WI38 (cell line): ENCODE data around the gene IL36B.
"Not testable (repeated sequence)": the region's sequence is repeated elsewhere in the genome, so short reads cannot be mapped to it uniquely, and the experiment has no call there.

ENCODE experiments used
- H3K4me3 ChIP-seq: 2 replicates; pipeline ENCODE4 v1.5.1; 2011; ENCODE audit warnings: low read depth, mild to moderate bottlenecking, control low read depth, low read length
- CTCF ChIP-seq: IDR thresholded peaks from 2 replicates; pipeline ENCODE4 v1.5.1; 2012; ENCODE audit warnings: low read depth, mild to moderate bottlenecking, control low read depth, low read length

The IL36B gene

GRCh38 chr2:113052396-113052917 is at the start of gene IL36B:
IL36B (minus strand) TSS chr2:113052867.
- no peak within 1 kb of the TSS for H3K4me3 ChIP-seq
- TF ChIP-seq CTCF = no peak

GRCh38 chr2:113102133-113102532 is 49.5 kb upstream of the IL36B start:
- no peak for TF ChIP-seq CTCF

GRCh38 chr2:113098532-113098931 is 45.9 kb upstream of the IL36B start:
- H3K4me3 ChIP-seq = no peak overlapping the region
- no peak for TF ChIP-seq CTCF

More at GRCh38 chr2:113102133-113102532, 49.5 kb upstream of the IL36B start:
- no peak overlapping the region for H3K4me3 ChIP-seq

- no peak for TF ChIP-seq CTCF
- H3K4me3 ChIP-seq = no peak overlapping the region
Observed at GRCh38 chr2:113098041-113098440, 45.4 kb upstream of the IL36B start.

GRCh38 chr2:113096842-113097618 is 44.4 kb upstream of the IL36B start:
- H3K4me3 ChIP-seq = not testable (repeated sequence)

GRCh38 chr2:113096306-113096705 is 43.6 kb upstream of the IL36B start:
- not testable (repeated sequence) for H3K4me3 ChIP-seq

GRCh38 chr2:113093613-113093977 is 40.9 kb upstream of the IL36B start:
- no peak for TF ChIP-seq CTCF
- H3K4me3 ChIP-seq = no peak overlapping the region

GRCh38 chr2:113092864-113093612 is 40.4 kb upstream of the IL36B start:
- H3K4me3 ChIP-seq = no peak overlapping the region
- TF ChIP-seq CTCF = no peak
